Measurements from ENCODE around the gene DIPK1B.

Gene DIPK1B

DNA sequence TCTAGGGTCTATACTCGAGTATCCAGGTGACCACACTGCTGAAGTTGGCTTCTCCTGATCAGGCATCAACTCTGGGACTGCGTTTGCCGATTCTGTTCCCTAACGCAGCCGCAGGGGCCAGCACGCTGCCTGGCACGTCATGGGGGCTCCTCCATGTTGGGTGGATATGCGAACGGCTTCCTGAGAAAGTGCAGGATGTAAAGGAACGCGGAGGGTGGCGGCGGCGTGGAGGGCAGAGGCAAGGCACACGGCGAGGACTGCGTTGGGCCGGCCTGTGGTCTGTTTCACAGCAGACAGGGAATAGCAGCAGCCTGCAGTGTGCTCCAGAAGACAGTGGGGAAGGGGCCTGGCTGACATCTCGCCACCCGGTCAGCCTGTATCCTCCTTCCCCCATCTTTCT is 26.6 kb downstream of the DIPK1B start:
- no peak for DNase-seq (ENCODE audit: low read depth in 2 of 2)

DNA sequence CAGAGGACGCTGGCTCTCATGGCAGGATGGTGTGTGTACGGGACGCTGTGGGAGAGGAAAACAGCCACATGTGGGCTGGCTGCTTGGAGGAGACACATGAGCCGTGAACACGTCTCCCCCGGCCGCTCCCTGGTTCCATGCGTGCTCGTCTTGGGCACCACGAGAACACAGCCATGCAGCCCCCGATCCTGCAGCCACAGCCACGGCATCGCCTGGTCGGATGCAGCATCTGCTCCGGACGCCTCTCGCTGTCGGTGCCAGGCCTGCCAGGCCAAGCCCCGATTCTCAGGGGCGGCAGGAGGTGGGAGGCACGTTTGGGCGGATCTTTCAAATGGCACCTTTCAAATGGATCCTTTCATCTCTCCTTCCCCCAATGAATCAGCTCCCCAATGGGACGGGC is 27.1 kb downstream of the DIPK1B start:
- no peak for DNase-seq (ENCODE audit: low read depth in 2 of 2)

DNA sequence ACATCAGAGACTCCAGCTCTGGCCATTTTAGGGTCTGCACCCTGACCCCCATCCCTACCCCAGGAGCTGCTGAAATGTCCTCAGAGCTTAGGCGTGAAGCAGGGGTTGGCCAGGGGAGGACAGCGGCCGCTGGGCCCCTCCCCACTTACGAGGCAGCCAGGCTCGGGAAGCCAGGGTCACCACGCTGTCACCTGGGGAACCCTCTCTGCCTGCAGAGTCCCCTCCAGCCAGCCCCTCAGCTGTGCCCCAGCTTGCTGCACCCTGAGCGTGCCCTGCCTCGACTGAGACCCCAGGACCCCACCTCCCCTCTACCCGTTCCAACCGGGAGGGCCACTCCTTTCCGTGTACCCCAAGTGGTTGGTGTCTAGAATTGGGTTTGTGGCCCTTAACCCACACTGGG is 27.7 kb downstream of the DIPK1B start:
- no peak for DNase-seq (ENCODE audit: low read depth in 2 of 2)

DNA sequence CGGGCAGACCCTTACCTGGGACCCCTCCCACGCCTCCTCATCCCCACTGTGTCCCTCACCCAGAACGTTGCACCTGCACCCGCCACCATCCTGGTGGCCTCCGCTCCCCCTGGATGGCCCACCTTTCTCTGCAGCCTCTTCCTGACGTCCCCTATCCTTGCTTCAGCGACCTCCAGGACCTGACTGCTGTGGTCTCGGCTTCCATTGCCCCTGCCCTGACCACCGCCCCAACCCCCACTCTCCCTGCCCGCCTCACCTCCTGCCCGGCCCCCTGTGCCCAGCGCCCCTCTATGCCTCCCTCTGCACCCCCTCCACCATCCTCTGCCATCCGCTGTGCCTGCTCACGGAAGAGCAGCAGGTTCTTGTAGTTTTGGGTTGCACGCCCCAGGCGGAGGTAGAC is 28.1 kb downstream of the DIPK1B start:
- DNase-seq (ENCODE audit: low read depth in 2 of 2): no peak

DNA sequence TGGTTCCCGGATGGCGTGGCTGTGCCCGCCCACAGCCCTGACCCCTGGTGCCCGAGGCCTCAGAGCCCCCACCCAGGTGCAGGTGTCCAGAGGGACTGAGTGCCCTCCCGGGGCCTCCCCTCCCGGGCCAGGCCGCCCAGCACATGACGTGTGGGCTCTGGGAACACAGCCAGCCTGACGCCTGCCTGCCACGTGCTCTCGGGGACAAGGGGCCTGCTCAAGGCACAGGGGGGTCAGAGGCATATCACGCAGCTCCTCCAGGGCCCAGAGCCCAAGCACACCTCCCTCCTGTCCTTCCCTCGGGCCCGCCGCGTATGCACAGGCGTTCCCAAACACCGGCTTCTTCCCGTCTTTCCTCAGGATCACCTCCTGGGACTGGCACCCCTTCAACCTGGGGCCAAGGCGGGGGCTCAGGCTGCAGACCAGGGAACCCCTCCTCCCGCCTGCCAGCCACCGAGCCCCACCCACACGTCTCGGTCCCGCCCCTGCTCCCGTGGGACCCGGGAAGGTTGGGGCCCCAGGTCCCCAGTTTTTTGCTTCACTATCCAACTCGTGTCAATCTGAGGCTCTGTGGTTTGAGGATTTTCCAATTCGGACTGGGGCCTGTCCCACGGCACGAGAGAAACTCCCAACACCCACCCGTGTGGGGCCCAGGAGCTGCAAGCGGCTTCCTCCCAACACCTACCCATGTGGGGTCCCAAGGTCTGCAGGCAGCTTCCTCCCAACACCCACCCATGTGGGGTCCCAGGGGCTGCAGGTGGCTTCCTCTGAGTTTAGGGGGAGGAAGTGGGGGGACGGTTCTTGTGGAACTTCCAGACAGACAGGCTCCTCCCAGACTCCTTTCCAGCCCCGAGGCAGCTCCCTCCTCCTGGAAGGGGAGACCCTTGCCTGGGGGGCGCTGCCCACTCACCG is 28.9 kb downstream of the DIPK1B start:
- DNase-seq (ENCODE audit: low read depth in 2 of 2): no peak

DNA sequence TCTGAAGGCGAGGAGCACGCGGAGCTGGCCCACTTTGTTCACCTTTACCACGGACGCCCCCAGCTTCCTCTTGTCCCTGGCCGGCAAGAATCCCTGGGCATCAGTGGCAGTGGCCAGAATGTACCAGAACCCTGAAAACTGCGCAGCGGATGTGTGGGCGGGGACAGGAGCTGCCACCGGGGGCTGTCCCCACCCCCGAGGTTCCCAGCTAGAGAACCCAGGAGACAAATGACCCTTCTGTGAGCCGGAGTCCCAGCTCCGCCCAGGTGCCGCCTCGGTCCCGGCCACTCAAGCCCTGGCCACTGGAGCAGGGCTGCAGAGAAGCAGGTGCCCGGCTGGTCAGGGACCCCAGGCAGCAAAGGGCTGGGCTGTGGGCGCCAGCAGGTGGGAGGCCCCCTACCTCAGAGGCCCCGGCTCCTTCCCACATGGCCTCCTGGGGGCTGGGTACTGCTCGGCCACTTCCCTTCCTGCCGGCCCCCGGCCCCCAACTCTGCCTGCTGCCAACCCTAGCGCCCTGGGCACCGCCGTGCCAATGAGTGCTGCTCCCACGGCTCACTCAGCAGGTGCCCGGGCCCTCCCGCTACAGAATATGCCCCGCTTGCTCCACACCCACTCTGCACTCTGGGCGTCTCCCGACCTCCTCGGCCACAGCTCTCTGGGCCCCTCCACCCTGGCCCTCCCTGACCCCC is 29.7 kb downstream of the DIPK1B start:
- no peak for DNase-seq (ENCODE audit: low read depth in 2 of 2)

DNA sequence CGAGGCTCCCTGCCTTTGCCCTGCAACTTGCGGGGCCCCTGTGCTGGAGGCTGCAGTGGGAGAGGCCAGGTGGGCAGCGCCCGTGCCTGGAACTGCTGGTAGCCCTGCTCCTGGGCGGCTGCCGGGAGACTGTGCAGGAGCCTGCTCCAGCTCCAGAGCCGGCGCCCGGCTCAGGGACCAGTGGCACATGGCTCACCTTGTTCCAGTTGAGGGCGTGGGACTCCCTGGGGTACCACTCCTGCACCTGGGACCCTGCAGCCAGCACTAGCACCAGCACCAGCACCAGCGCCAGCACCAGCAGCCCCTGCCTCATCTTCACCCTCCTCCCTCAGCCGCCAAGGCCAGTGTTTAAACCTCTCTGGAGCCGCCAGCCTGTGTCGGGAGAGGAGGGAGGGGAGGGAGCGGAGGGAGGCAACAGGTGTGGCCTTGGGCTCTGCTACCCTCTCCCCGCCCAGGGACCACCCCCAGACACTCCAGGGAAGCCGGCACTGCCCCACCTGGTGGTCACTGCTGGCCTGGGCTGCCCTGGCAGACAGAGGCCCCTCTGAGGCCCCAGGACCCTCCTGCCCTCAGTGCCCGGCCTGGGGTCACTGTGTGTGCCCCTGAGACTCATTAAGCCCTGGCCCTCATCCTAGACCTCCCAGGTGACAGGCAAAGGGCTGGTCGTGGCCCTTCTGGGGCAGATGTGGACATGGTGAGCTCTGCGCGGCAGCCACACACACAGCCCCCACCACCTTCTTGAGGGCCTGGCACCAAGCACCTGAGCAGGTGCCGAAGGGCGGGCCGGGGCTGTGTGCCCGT is 30.4 kb downstream of the DIPK1B start, which contains the start of gene LCN10:
TSS of gene LCN10 (minus strand) at position 350 of the 801 bp plus-strand sequence. CDS start at position 313, 37 bp downstream.
- no peak for DNase-seq (ENCODE audit: low read depth in 2 of 2)

DNA sequence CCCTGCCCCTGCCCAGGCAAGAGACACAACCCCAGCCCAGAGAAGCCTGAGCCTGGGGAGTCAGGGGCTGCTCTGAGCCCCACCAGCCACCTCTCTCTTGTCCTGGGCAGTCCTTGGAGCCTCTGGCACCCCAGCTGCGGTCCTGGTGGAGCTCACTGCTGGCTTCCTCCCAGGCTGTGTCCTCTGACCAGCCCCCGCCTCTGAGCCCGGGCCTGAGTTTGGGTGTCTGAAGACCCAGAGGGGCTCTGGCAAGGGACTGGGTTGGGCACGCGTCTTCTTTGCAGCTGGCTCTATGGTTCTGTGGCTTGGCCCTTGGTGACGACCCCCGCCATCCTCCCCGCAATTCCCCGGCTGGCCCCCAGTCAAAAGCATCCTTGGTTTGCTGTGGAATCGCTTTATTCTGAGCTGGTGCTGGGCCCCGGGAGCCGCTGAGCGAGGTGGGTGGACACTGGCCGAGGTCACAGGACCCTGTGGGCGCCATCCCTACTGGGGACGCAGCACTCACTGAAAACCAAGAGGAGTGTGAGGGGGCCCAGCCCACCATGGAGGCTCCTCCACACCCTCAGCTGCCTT is 31.4 kb downstream of the DIPK1B start:
- no peak for DNase-seq (ENCODE audit: low read depth in 2 of 2)

DNA sequence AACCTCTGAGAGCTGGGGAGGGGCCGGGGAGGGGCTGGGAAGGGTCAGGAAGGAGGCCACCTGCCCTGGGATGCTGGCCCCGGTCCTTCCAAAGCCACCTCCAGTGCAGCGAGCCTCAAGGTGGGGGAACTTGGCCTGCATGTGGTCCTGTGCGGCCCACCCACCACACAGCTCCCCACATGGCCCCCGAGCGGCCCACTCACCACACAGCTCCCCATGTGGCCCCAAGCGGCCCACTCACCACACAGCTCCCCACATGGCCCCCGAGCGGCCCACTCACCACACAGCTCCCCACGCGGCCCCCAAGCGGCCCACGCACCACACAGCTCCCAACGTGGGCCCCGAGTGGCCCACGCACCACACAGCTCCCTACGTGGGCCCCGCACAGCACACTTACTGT is 32.4 kb downstream of the DIPK1B start:
- no peak for DNase-seq (ENCODE audit: low read depth in 2 of 2)

DNA sequence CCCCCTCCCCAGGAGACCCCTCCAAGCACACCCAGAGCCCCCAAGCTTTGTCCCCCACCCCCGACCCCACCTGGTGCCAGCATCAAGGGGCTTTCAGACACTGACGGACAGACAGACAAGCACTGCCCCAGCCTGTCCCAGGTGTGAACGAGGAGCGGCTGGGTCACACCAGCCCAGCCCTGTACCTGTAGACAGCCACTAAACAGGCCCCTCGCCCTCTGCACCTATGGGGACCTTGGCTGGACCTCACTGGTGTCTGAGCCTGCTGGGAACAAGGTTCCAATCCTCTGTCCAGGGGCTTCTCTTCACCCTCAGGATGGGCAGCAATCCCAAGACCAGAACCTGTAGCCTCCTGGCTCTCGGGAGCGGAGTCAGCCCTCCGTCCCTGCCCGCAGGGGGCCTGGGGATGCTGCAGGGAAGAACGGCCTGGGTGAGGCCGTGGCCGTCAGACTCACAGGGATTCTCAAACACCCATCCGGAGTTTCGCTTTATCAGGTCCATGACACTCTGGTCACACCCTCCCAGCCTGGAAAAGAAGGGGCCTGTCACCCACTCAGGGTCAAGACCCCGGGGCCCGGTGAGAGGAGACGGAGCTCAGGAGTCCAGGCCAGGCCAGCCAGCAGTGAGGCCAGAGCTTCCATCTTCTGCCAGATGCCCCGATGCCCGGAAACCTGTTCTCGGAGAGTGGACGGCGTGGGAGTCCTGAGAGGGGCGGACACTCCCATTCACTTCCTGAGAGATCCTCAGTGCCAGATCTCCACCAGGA is 33.2 kb downstream of the DIPK1B start:
- DNase-seq (ENCODE audit: low read depth in 2 of 2): no peak

DNA sequence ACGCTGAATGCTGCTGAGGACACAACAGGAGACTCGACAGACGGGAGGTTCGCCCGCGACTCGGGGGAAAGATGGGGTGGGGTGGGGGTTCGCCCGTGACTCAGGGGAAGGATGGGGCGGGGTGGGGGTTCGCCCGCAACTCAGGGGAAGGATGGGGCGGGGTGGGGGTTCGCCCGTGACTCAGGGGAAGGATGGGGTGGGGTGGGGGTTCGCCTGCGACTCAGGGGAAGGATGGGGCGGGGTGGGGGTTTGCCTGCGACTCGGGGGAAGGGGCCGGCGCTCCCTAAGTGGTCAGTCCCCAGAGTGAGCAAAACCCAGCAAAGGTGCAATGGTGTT is 33.8 kb downstream of the DIPK1B start:
- DNase-seq (ENCODE audit: low read depth in 2 of 2): no peak

DNA sequence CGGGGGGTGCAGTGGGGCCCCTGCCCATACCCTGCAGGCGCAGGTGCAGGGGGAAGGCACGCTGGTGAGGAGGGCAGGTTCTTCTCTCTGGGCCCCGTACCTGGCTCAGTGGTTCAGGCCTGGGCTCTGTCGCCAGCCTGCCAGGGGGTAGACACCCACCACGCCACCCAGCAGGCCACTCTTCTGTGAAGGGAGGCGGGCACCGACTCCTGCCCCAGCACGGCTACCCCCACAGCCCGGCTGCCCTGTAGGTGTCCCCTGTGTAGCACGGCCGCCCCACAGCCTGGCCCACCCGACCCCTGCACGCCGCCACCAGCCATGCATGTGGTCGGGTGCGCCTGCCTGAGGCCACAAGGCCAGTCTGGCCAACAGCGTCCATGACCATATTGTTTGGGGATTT is 34.2 kb downstream of the DIPK1B start:
- DNase-seq (ENCODE audit: low read depth in 2 of 2): no peak

DNA sequence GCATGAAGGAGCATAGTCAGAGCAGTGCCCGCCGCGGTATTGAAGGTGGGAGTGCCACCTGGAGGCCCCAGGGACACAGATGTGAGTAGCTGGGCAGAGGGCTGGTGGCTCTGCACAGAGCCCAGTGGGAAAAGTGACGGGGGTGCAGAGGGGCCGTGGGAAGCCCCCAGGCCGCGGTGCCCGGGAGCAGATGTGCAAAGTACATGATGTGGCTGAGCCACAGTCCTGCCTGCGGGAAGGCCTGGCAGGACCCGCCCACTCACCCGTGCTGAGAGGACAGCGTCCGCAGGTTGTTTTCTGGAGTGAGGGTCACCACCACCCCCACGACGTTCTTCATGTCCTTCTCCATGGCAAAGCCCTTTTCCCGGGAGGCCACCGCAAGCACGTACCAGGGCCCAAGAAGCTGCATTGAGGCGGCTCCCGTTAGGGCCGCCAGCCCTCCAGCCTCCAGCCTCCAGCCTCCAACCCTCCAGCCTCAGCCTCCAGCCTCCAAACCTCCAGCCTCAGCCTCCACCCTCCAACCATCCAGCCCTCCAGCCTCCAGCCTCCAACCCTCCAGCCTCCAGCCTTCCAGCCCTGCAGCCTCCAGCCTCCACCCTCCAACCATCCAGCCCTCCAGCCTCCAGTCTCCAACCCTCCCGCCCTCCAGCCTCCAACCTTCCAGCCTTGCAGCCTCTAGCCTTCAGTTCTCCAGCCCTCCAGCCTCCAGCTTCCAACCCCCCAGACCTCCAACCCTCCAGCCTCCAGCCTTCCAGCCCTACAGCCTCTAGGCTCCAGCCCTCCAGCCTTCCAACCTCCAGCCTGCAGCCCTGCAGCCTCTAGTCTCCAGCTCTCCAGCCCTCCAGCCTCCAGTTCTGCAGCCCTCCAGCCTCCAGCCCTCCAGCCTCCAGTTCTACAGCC is 35.0 kb downstream of the DIPK1B start:
- no peak for DNase-seq (ENCODE audit: low read depth in 2 of 2)

DNA sequence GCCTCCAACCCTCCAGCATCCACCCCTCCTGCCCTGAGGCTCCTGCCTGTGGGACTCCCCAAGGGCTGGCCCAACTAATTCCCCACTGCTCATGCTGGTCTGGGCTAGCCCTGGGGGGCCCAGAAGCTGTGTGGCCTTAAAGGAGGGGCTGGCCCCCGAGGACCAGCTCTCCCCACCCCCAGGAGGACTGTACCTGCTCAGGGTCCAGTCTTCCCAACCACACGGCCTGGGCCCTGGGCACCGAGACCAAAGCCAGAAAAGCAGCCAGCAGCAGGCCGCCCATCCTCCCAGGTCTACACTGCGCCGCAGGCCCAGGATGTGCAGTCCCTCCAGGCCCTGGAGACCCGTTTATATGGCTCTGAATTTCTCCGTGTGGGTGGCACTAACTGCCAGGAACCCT is 35.8 kb downstream of the DIPK1B start, which contains the start of gene LCN6:
TSS of gene LCN6 (minus strand) at position 325 of the 400 bp plus-strand sequence. CDS start at position 283, 42 bp downstream.
- no peak for DNase-seq (ENCODE audit: low read depth in 2 of 2)

DNA sequence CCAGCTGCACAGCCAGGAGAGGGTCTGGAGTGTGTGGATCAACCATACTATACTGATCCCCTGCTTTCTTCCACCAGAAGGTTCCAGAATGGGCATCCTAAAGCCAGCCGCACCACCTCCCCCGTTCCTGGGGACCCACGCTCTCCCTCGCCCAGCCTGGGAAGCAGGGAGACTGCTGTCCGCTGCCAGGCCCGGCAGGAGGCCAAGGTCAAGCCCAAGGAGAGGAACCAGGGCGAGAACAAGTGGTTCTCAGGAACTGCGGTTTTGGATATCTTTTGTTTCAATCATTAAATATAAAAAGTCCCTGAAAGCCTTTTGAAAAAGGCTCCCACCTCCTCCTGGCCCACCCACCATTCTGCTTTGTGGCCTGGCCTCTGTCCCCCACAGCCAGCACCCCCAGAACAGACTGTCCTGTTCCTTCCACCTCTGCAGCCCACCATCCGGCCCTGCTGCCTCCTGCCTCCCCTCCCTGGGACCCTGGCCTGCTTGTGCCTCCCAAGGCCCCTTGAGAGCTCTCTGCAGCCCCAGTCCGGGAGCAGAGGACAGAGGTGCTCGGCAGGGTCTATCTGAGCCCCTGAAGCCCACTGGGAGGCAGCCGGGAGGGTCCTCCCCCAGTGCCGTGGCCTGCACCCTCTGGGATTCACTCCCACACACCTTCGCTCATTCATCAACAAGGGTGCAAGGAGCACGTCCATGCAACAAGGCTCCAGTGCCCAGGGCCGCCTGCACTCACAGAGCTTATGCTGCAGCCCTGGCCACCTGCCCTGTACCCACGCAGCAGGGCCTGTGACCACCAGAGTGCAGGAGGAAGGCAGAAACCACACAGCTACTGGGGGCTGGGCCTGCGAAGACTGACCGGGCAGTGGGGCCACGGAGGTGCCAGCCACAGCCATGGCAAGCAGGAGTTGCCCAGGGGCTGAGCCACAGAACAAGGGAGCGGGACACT is 36.6 kb downstream of the DIPK1B start:
- DNase-seq (ENCODE audit: low read depth in 2 of 2): no peak

DNA sequence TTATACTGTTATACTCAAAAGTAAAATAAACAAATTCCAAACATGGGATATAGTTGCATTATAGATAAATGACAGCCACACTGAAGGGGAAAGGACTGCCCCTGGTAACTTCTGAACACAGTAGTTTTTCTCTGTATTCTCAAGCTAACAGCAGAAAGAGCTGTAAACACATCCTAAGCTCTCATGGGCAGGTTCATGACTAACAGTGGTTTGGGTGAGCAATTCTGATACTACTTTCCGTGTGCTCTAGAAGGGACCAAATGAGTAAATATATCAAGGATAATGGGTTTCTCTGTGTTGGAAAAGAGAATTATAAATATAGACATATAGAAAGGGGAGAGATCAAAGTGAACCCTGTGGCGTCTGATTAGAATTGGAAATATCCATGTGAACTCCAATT is 38.2 kb downstream of the DIPK1B start:
- DNase-seq (ENCODE audit: low read depth in 2 of 2): no peak

DNA sequence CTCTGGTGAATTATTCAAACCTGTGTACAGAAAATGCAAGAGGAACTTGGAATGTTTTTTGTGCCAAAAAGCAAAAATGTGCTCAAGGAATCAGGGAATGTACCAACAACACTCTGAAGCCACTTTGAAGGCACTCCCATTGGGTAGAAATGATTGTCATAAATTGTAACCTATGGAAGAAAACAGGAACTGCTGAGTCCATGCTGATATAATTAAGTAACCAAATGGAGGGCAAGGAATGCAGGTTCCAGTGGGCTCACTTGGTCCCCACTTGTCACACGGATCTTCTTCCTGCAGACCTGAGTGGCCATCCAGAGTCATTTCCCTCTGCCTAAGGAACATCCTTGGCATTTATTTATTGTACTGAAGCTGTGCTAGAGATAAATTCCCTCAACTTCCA is 38.9 kb downstream of the DIPK1B start:
- DNase-seq (ENCODE audit: low read depth in 2 of 2): no peak

DNA sequence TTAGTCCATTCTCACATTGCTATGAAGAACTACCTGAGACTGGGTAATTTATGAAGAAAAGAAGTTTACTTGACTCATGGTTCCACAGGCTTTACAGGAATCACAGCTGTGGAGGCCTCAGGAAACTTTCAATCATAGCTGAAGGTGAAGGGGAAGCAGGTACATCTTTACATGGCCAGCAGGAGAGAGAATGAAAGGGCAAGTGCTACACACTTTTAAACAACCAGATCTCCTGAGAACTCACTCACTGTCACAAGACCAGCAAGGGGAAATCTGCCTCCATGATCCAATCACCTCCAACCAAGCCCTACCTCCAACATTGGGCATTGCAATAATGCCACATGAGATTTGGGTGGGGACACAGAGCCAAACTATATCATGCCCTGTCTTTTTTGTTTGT is 39.4 kb downstream of the DIPK1B start:
- DNase-seq (ENCODE audit: low read depth in 2 of 2): no peak

All from stimulated activated CD4-positive, alpha-beta T cell treated with anti-CD3 and anti-CD28 coated beads, Interleukin-12 subunit alpha, Interleukin-12 subunit beta, amount 100 ng/mL, for 24 hours (primary cell).